Right lobe of liver (tissue), 4 donors: ENCODE data around the gene BCL2.

Source experiments
- CTCF ChIP-seq, 4 donors: fragments of 200-600 bp in 3 of 4; fragments of 450-650 bp in 1 of 4; IDR thresholded peaks; one replicate each; pipeline versions ENCODE4 v1.5.1 to v1.8.0; 2016 to 2022; ENCODE audit warnings: antibody characterized with exemption in 4 of 4, mild to moderate bottlenecking in 2 of 4
- POLR2A ChIP-seq: fragments of 450-650 bp; IDR thresholded peaks from one replicate; pipeline ENCODE4 v1.6.1; 2017; ENCODE audit warnings: antibody characterized with exemption, mild to moderate bottlenecking
- donor health status: DM: no; HTN: no; CAD: no.
- donor health status: DM: no; HTN: no; CAD: no.
- donor health status: DM: no; HTN: yes; CAD: no.

GRCh38 chr18:63181706-63182309 lies 137.8 kb downstream of the BCL2 start:
- TF ChIP-seq POLR2A = no peak
- TF ChIP-seq CTCF (IDR thresholded peaks at IDR 0.05) = no peak
